Heart left ventricle (tissue), 16 donors: ENCODE data around the gene TECPR2. TPM values are rescaled to one million over a fixed set of nuclear protein-coding genes. Genes with fewer than 3 reads are reported as not detected.

Experiments used
- ATAC-seq, 4 donors: fragments of 200-7000 bp; cut with Tn5 transposase; one replicate each; pipeline ENCODE4 v1.9.1; 2020 to 2022; ENCODE audit warnings: moderate library complexity in 4 of 4, mild to moderate bottlenecking in 3 of 4, moderate number of reproducible peaks in 1 of 4
- DNase-seq, 5 donors: peaks; one replicate each; pipeline ENCODE4 v3.0.0-alpha.2; 2020
- H3K27ac ChIP-seq, 12 donors: fragments of 200-600 bp; sonication (generic) in 4 of 12; one replicate each; pipeline versions ENCODE4 v1.5.0 to v1.8.0; 2016 to 2022; ENCODE audit warnings: mild to moderate bottlenecking in 2 of 12
- H3K27me3 ChIP-seq, 9 donors: fragments of 200-600 bp; sonication (generic) in 2 of 9; one replicate each; pipeline versions ENCODE4 v1.5.1 to v1.8.0; 2016 to 2022; ENCODE audit warnings: mild to moderate bottlenecking in 3 of 9
- H3K36me3 ChIP-seq, 9 donors: fragments of 200-600 bp; sonication (generic) in 2 of 9; one replicate each; pipeline versions ENCODE4 v1.5.0 to v1.8.0; 2018 to 2022; ENCODE audit warnings: mild to moderate bottlenecking in 2 of 9
- H3K4me1 ChIP-seq, 12 donors: fragments of 200-600 bp; sonication (generic) in 4 of 12; one replicate each; pipeline versions ENCODE4 v1.5.0 to v1.8.0; 2016 to 2022; ENCODE audit warnings: mild to moderate bottlenecking in 3 of 12
- H3K4me3 ChIP-seq, 12 donors: fragments of 200-600 bp; sonication (generic) in 4 of 12; one replicate each; pipeline versions ENCODE4 v1.5.0 to v1.8.0; 2017 to 2022; ENCODE audit warnings: mild to moderate bottlenecking in 9 of 12, moderate library complexity in 4 of 12
- H3K9me3 ChIP-seq, 12 donors: fragments of 200-600 bp; sonication (generic) in 4 of 12; one replicate each; pipeline versions ENCODE4 v1.5.0 to v1.8.0; 2016 to 2022; ENCODE audit warnings: mild to moderate bottlenecking in 1 of 12
- CTCF ChIP-seq, 12 donors: fragments of 200-600 bp; sonication (generic) in 4 of 12; IDR thresholded peaks; one replicate each; pipeline versions ENCODE4 v1.5.0 to v1.8.0; 2018 to 2022; ENCODE audit warnings: antibody characterized with exemption in 12 of 12, mild to moderate bottlenecking in 5 of 12
- POLR2A ChIP-seq, 2 donors: fragments of 450-650 bp; IDR thresholded peaks; one replicate each; pipeline ENCODE4 v1.6.1; 2017; ENCODE audit warnings: antibody characterized with exemption in 2 of 2, mild to moderate bottlenecking in 2 of 2, moderate library complexity in 2 of 2
- WGBS, 4 donors: extraction: QIAGEN DNeasy Blood & Tissue Kit in 2 of 4; methylation state at CpG; one replicate each; pipeline versions ENCODE4 v1.1.5 to v1.1.7; 2013 to 2018; 5-methylcytosine and 5-hydroxymethylcytosine counted together
- intact Hi-C, 10 donors: fragments of 100-400 bp; cut with DNase I; formaldehyde crosslinking; loops; one replicate each; pipeline versions ENCODE4 v1.11.1 to v1.14.2; 2022
- polyA plus RNA-seq, 2 donors: library from polyadenylated mRNA; stranded (reverse); fragments of 200-250 nt; gene quantifications; one replicate each; pipeline ENCODE4 v1.2.3, GENCODE V29; 2013
- total RNA-seq, 9 donors: library from RNA; depleted of rRNA in 2 of 9; stranded (reverse); fragments of >200 nt in 2 of 9; fragmentation: NEBNext Ultra II Directional in 3 of 9; extraction: Animal tissue kit (Norgen Biotek cat#: 25700) in 3 of 9; gene quantifications; one replicate each; pipeline versions ENCODE4 v1.1.0 to v1.2.4, GENCODE V29; 2016 to 2023
- donor health status: ischemic (EF 13 %, LVEDD 7.1; RV severe dilation, severe dysfunction).
- donor health status: healthy with polysubstance abuse.
- donor health status: DM: no; HTN: yes; CAD: no.
- donor health status: DM: no; HTN: no; CAD: no.
- donor health status: ischemic (EF 25% LVEDD 6.9; RV normal size, moderate dysfunction).
- donor health status: ischemic (EF 25% LVEDD 5.7; RV mildly dilated, moderate dysfunction).
- donor health status: healthy.
- donor health status: DM: yes; HTN: yes; CAD: no.
- donor health status: ischemic (EF 35%, LVEDD 5.7; RV mildly dilated, moderate dysfunction).
- donor health status: nonischemic (EF 11% LVEDD 7.7; RV severe dilation, severe dysfunction).
- donor health status: DM: yes; HTN: yes; CAD: no.
- donor health status: PGD.
- donor health status: ischemic (EF 29% LVEDD 5.4; RV normal size, mild dysfunction).
- donor health status: nonischemic (EF 23%, LVEDD 6.1; RV moderate dilation, normal function).

The TECPR2 gene
- total and polyA plus RNA-seq, 11 donors, result 9.9 to 30.6 (median 22.3) TPM

GRCh38 chr14:102490456-102490855 lies 127.7 kb downstream of the TECPR2 start:
- Histone ChIP-seq H3K27ac (no peak overlapping the region), H3K4me3 (no peak overlapping the region), H3K27me3 (no peaks in the 10 kb centered on the region), H3K9me3 (no peaks in the 10 kb centered on the region), H3K4me1 (peaks cover 0 to 10% (median 2%) of the 10 kb centered on the region in 12 donors), H3K36me3 (peaks cover 0 to 5% (median 0%) of the 10 kb centered on the region in 9 donors)
- TF ChIP-seq POLR2A (IDR thresholded peaks at IDR 0.05) (no peak), CTCF (IDR thresholded peaks at IDR 0.05) (no peak)
- DNase-seq (no peak), ATAC-seq (no peak)
- intact Hi-C loops, result no loop called here
- WGBS, 4 donors, result 88 to 91% (median 90%) methylated on average over 14 to 18 of the region's 18 CpGs

GRCh38 chr14:102491366-102491765 lies 128.6 kb downstream of the TECPR2 start:
- 82 to 91% (median 89%) methylated on average over 3 of the region's 3 CpGs for WGBS, 4 donors
- Histone ChIP-seq H3K4me1 (peaks cover 0 to 8% (median 2%) of the 10 kb centered on the region in 12 donors), H3K4me3 (no peak overlapping the region), H3K9me3 (no peaks in the 10 kb centered on the region), H3K27ac (no peak overlapping the region), H3K27me3 (no peaks in the 10 kb centered on the region), H3K36me3 (peaks cover 0 to 5% (median 0%) of the 10 kb centered on the region in 9 donors)
- ATAC-seq (no peak), DNase-seq (no peak)
- no peak for TF ChIP-seq CTCF (IDR thresholded peaks at IDR 0.05)
- no peak for TF ChIP-seq POLR2A (IDR thresholded peaks at IDR 0.05)
- intact Hi-C loops, result no loop called here

GRCh38 chr14:102491786-102492530 lies 129.2 kb downstream of the TECPR2 start:
- Histone ChIP-seq H3K36me3 (peaks cover 0 to 5% (median 0%) of the 10 kb centered on the region in 9 donors), H3K4me3 (no peak overlapping the region), H3K9me3 (no peaks in the 10 kb centered on the region), H3K4me1 (peaks cover 0 to 5% (median under 1%) of the 10 kb centered on the region in 12 donors), H3K27ac (no peak overlapping the region), H3K27me3 (no peaks in the 10 kb centered on the region)
- no peak for TF ChIP-seq POLR2A (IDR thresholded peaks at IDR 0.05)
- TF ChIP-seq CTCF (IDR thresholded peaks at IDR 0.05), result no peak
- DNase-seq, result no peak
- 89 to 96% (median 94%) methylated on average over 7 of the region's 7 CpGs for WGBS, 4 donors
- intact Hi-C loops, result no loop called here
- ATAC-seq, result no peak

GRCh38 chr14:102492531-102492910 lies 129.8 kb downstream of the TECPR2 start:
- no peak for DNase-seq

More at GRCh38 chr14:102492531-102492910, 129.8 kb downstream of the TECPR2 start:
- 94 to 97% (median 96%) methylated on average over 16 to 17 of the region's 17 CpGs for WGBS, 4 donors
- no peak for ATAC-seq
- Histone ChIP-seq H3K36me3 (peaks cover 0 to 8% (median 0%) of the 10 kb centered on the region in 9 donors), H3K27ac (no peak overlapping the region), H3K4me3 (no peak overlapping the region), H3K9me3 (no peaks in the 10 kb centered on the region), H3K27me3 (no peaks in the 10 kb centered on the region), H3K4me1 (no peaks in the 10 kb centered on the region)
- intact Hi-C loops, result no loop called here
- TF ChIP-seq POLR2A (IDR thresholded peaks at IDR 0.05) (no peak), CTCF (IDR thresholded peaks at IDR 0.05) (no peak)
